Hepatocyte (in vitro differentiated cells): ENCODE measurements around the gene NCR3LG1. TPM values are rescaled to one million over a fixed set of nuclear protein-coding genes. Genes with fewer than 3 reads are reported as not detected.
A peak's percentile ranks its signal among the peaks of the same experiment; 100 is the strongest.

Experiments
- DNase-seq: peaks from one replicate; pipeline ENCODE4 v3.0.0-alpha.2; 2016; ENCODE audit warnings: low spot score
- H2AFZ ChIP-seq: fragments of 200-600 bp; sonication (generic); 2 replicates; pipeline ENCODE4 v1.6.0; 2016; ENCODE audit warnings: antibody characterized with exemption, mild to moderate bottlenecking
- H3K27ac ChIP-seq: fragments of 200-600 bp; sonication (generic); 2 replicates; pipeline ENCODE4 v1.5.1; 2016; ENCODE audit warnings: mild to moderate bottlenecking
- H3K27me3 ChIP-seq: fragments of 200-600 bp; sonication (generic); 2 replicates; pipeline ENCODE4 v1.6.1; 2016
- H3K36me3 ChIP-seq: fragments of 200-600 bp; sonication (generic); replicated peaks from 2 replicates; pipeline ENCODE4 v1.5.1; 2016; ENCODE audit warnings: low read depth; ENCODE audit not compliant: insufficient read depth
- H3K4me1 ChIP-seq: fragments of 200-600 bp; sonication (generic); 2 replicates; pipeline ENCODE4 v1.5.1; 2016; ENCODE audit warnings: mild to moderate bottlenecking, moderate library complexity; ENCODE audit not compliant: insufficient read depth
- H3K4me2 ChIP-seq: fragments of 200-600 bp; sonication (generic); 2 replicates; pipeline ENCODE4 v1.6.0; 2016
- H3K4me3 ChIP-seq: fragments of 200-600 bp; sonication (generic); 2 replicates; pipeline ENCODE4 v1.5.1; 2016; ENCODE audit warnings: mild to moderate bottlenecking
- H3K79me2 ChIP-seq: fragments of 200-600 bp; sonication (generic); 2 replicates; pipeline ENCODE4 v1.6.0; 2017; ENCODE audit warnings: mild to moderate bottlenecking
- H3K9me2 ChIP-seq: fragments of 200-600 bp; sonication (generic); replicated peaks from 2 replicates; pipeline ENCODE4 v1.6.0; 2017; ENCODE audit warnings: mild to moderate bottlenecking; ENCODE audit not compliant: insufficient read depth
- H3K9me3 ChIP-seq: fragments of 200-600 bp; sonication (generic); 2 replicates; pipeline ENCODE4 v1.5.1; 2016; ENCODE audit warnings: low read depth, mild to moderate bottlenecking
- H4K20me1 ChIP-seq: fragments of 200-600 bp; sonication (generic); 2 replicates; pipeline ENCODE4 v1.6.0; 2016; ENCODE audit warnings: mild to moderate bottlenecking; ENCODE audit not compliant: insufficient read depth, poor library complexity, severe bottlenecking
- CTCF ChIP-seq: fragments of 200-600 bp; sonication (generic); IDR thresholded peaks from 2 replicates; pipeline ENCODE4 v1.5.1; 2016; ENCODE audit warnings: antibody characterized with exemption, mild to moderate bottlenecking; ENCODE audit not compliant: poor library complexity
- EZH2 ChIP-seq: fragments of 200-600 bp; sonication (generic); IDR thresholded peaks from 2 replicates; pipeline ENCODE4 v1.6.1; 2016; ENCODE audit warnings: antibody characterized with exemption, mild to moderate bottlenecking, borderline replicate concordance
- EZH2phosphoT487 ChIP-seq: fragments of 200-600 bp; sonication (generic); IDR thresholded peaks from one replicate; pipeline ENCODE4 v1.6.1; 2018; ENCODE audit warnings: antibody characterized with exemption, mild to moderate bottlenecking, low read depth, moderate library complexity; ENCODE audit not compliant: unreplicated experiment, severe bottlenecking
- WGBS: methylation state at CpG from one replicate; pipeline ENCODE4 v1.1.6; 2016; ENCODE audit warnings: low lambda C conversion rate; ENCODE audit errors: missing lambda C conversion rate; 5-methylcytosine and 5-hydroxymethylcytosine counted together
- polyA plus RNA-seq: library from polyadenylated mRNA; unstranded; fragments of >200 nt; fragmentation: Nextera tagmentation; extraction: Ambion mirVana; gene quantifications from 2 replicates; pipeline ENCODE4 v1.2.1, GENCODE V29; 2016
- total RNA-seq: library from RNA; depleted of rRNA; stranded (reverse); fragments of >200 nt; gene quantifications from 2 replicates; pipeline ENCODE4 v1.2.3, GENCODE V29; 2014

The NCR3LG1 gene
- total and polyA plus RNA-seq, 2 experiments from 2014 or later = 3.7 to 13.8 TPM

GRCh38 chr11:17386331-17387084, 34.9 kb downstream of the NCR3LG1 start:
- H3K79me2 ChIP-seq = no peaks in the 10 kb centered on the region
- H3K36me3 ChIP-seq = no peaks in the 10 kb centered on the region
- peak; percentile 74 for DNase-seq
- H2AFZ ChIP-seq = no peak overlapping the region
- H3K9me3 ChIP-seq = no peaks in the 10 kb centered on the region
- H3K4me1 ChIP-seq = no peaks in the 10 kb centered on the region
- no peaks in the 10 kb centered on the region for H4K20me1 ChIP-seq
- H3K4me3 ChIP-seq = no peak overlapping the region
- TF ChIP-seq CTCF (peak; percentile 46), EZH2phosphoT487 (no peak), EZH2 (no peak)
- no peaks in the 10 kb centered on the region for H3K9me2 ChIP-seq
- no peak overlapping the region for H3K4me2 ChIP-seq
- no peak overlapping the region for H3K27ac ChIP-seq
- 75% methylated on average over 22 of the region's 23 CpGs for WGBS
- H3K27me3 ChIP-seq = no peaks in the 10 kb centered on the region

- WGBS = 95% methylated on average over 19 of the region's 20 CpGs
- Histone ChIP-seq H3K4me1 (no peaks in the 10 kb centered on the region), H3K27me3 (no peaks in the 10 kb centered on the region), H2AFZ (no peak overlapping the region), H3K9me3 (no peaks in the 10 kb centered on the region), H3K4me2 (no peak overlapping the region), H3K4me3 (no peak overlapping the region), H4K20me1 (no peaks in the 10 kb centered on the region), H3K79me2 (no peaks in the 10 kb centered on the region), H3K36me3 (no peaks in the 10 kb centered on the region), H3K9me2 (no peaks in the 10 kb centered on the region), H3K27ac (no peak overlapping the region)
- TF ChIP-seq CTCF = no peak
- TF ChIP-seq EZH2phosphoT487 = no peak
- no peak for TF ChIP-seq EZH2
- DNase-seq = no peak
These were observed 35.7 kb downstream of the NCR3LG1 start for GRCh38 chr11:17387254-17387653.

- TF ChIP-seq EZH2phosphoT487 (no peak), EZH2 (no peak), CTCF (no peak)
- Histone ChIP-seq H3K27ac (no peak overlapping the region), H2AFZ (no peak overlapping the region), H3K79me2 (no peaks in the 10 kb centered on the region), H3K36me3 (no peaks in the 10 kb centered on the region), H3K9me3 (no peaks in the 10 kb centered on the region), H3K4me2 (no peak overlapping the region), H4K20me1 (no peaks in the 10 kb centered on the region), H3K27me3 (no peaks in the 10 kb centered on the region), H3K4me1 (no peaks in the 10 kb centered on the region), H3K4me3 (no peak overlapping the region), H3K9me2 (no peaks in the 10 kb centered on the region)
- 98% methylated on average over 19 of the region's 20 CpGs for WGBS
- no peak for DNase-seq
These were observed 36.2 kb downstream of the NCR3LG1 start for GRCh38 chr11:17387811-17388210.
